A549 (cell line): ENCODE results near the gene ANKRD6. TPM values are rescaled to one million over a fixed set of nuclear protein-coding genes. Genes with fewer than 3 reads are reported as not detected.

Experiments
- ATAC-seq, 2 experiments: fragments of 200-7000 bp in 1 of 2; fragments of >200 bp in 1 of 2; cut with Nextera tagmentation in 1 of 2; cut with Tn5 transposase in 1 of 2; 3 replicates each; pipeline versions ENCODE4 v1.8.0 to v1.9.1; 2018 to 2020; ENCODE audit warnings: mild to moderate bottlenecking in 1 of 2, moderate library complexity in 1 of 2
- CTCF ChIA-PET: fragments of 300-600 bp; sonication (Branson Sonifier 250); formaldehyde crosslinking; extraction: SDS; loops from one replicate; lab custom pipeline; 2021; ENCODE audit warnings: antibody characterized with exemption, inconsistent platforms; lab: Yijun Ruan, JAX
- POLR2A ChIA-PET: fragments of 350-600 bp; formaldehyde crosslinking; extraction: SDS; loops from one replicate; lab custom pipeline; 2021; ENCODE audit warnings: antibody characterized with exemption, inconsistent platforms; lab: Yijun Ruan, JAX
- DNase-seq, 2 experiments: peaks; one replicate each; pipeline versions ENCODE4 v3.0.0 to v3.0.0-alpha.2; 2011 to 2016; ENCODE audit warnings: low read depth in 1 of 2, low spot score in 1 of 2
- FAIRE-seq: peaks from 2 replicates; lab custom pipeline; 2011; peaks lifted over from hg19 to GRCh38; lab: Jason Lieb, UNC
- H3K27ac ChIP-seq, 2 experiments: fragments of >200 bp; sonication (Bioruptor Twin); formaldehyde crosslinking; 3 replicates each; pipeline ENCODE4 v1.5.1; 2016 to 2017
- H3K4me1 ChIP-seq: fragments of >200 bp; sonication (Bioruptor Twin); formaldehyde crosslinking; 3 replicates; pipeline ENCODE4 v1.6.1; 2016
- H3K4me2 ChIP-seq: fragments of >200 bp; sonication (Bioruptor Twin); formaldehyde crosslinking; 3 replicates; pipeline ENCODE4 v1.6.1; 2016
- H3K4me3 ChIP-seq: fragments of >200 bp; sonication (Bioruptor Twin); formaldehyde crosslinking; 3 replicates; pipeline ENCODE4 v1.5.1; 2016
- H3K9me3 ChIP-seq: fragments of >200 bp; sonication (Bioruptor Twin); formaldehyde crosslinking; 3 replicates; pipeline ENCODE4 v1.6.1; 2016
- ATOH8 ChIP-seq: fragments of 250-450 bp; sonication (Bioruptor Pico); IDR thresholded peaks from 2 replicates; pipeline ENCODE4 v1.5.0; 2020; ENCODE audit warnings: low read depth, mild to moderate bottlenecking, moderate library complexity
- BHLHE40 ChIP-seq: IDR thresholded peaks from 2 replicates; pipeline ENCODE4 v1.6.1; 2012; ENCODE audit warnings: low read depth, low read length, inconsistent platforms
- CBX2 ChIP-seq: fragments of 200-600 bp; sonication (generic); IDR thresholded peaks from 2 replicates; pipeline ENCODE4 v1.6.1; 2016; ENCODE audit warnings: low read depth, mild to moderate bottlenecking, borderline replicate concordance
- CBX8 ChIP-seq: fragments of 200-600 bp; sonication (generic); IDR thresholded peaks from 2 replicates; pipeline ENCODE4 v1.6.1; 2016
- CEBPB ChIP-seq, 2 experiments: fragments of >200 bp in 1 of 2; sonication (Bioruptor Twin) in 1 of 2; formaldehyde crosslinking in 1 of 2; IDR thresholded peaks; 2 replicates each; pipeline ENCODE4 v1.6.1; 2012 to 2016
- CHD2 ChIP-seq: fragments of 150-350 bp; IDR thresholded peaks from 2 replicates; pipeline ENCODE4 v1.6.1; 2014; ENCODE audit warnings: low read length; ENCODE audit not compliant: partially characterized antibody
- CHD4 ChIP-seq: fragments of 200-600 bp; sonication (generic); IDR thresholded peaks from 2 replicates; pipeline ENCODE4 v1.6.1; 2016; ENCODE audit warnings: antibody characterized with exemption, mild to moderate bottlenecking, borderline replicate concordance
- EP300 ChIP-seq, 2 experiments: fragments of >200 bp; sonication (Bioruptor Twin); formaldehyde crosslinking; IDR thresholded peaks; 2 replicates in 1 of 2; 3 replicates in 1 of 2; pipeline ENCODE4 v1.6.1; 2016 to 2017
- FOSB ChIP-seq: fragments of 250-450 bp; sonication (Bioruptor Pico); IDR thresholded peaks from 2 replicates; pipeline ENCODE4 v1.5.0; 2020; ENCODE audit warnings: mild to moderate bottlenecking, moderate library complexity
- FOXS1 ChIP-seq: fragments of 250-450 bp; sonication (Bioruptor Pico); IDR thresholded peaks from 2 replicates; pipeline ENCODE4 v1.5.0; 2020; ENCODE audit warnings: mild to moderate bottlenecking, moderate library complexity
- HES2 ChIP-seq: fragments of >200 bp; sonication (Bioruptor Twin); formaldehyde crosslinking; IDR thresholded peaks from 2 replicates; pipeline ENCODE4 v1.6.1; 2016
- HEYL ChIP-seq: fragments of 250-450 bp; sonication (Bioruptor Pico); IDR thresholded peaks from 2 replicates; pipeline ENCODE4 v1.8.0; 2021; ENCODE audit warnings: mild to moderate bottlenecking, moderate library complexity
- HMGXB4 ChIP-seq: fragments of 250-450 bp; sonication (Bioruptor Pico); IDR thresholded peaks from 2 replicates; pipeline ENCODE4 v1.5.0; 2021; ENCODE audit warnings: mild to moderate bottlenecking, moderate library complexity, borderline replicate concordance
- KDM1A ChIP-seq: fragments of 200-600 bp; sonication (generic); IDR thresholded peaks from 2 replicates; pipeline ENCODE4 v1.6.1; 2016; ENCODE audit warnings: low read depth, mild to moderate bottlenecking
- MAX ChIP-seq: IDR thresholded peaks from 2 replicates; pipeline ENCODE4 v1.6.1; 2012
- MAZ ChIP-seq: fragments of 150-350 bp; IDR thresholded peaks from 2 replicates; pipeline ENCODE4 v1.6.1; 2014; ENCODE audit warnings: antibody characterized with exemption, low read depth, low read length, borderline replicate concordance
- NPAS2 ChIP-seq: fragments of 250-450 bp; sonication (Bioruptor Pico); IDR thresholded peaks from 2 replicates; pipeline ENCODE4 v1.8.0; 2022; ENCODE audit warnings: mild to moderate bottlenecking, moderate library complexity, borderline replicate concordance
- PBX3 ChIP-seq: IDR thresholded peaks from 2 replicates; pipeline ENCODE4 v1.6.1; 2012
- PHF8 ChIP-seq: fragments of 200-600 bp; sonication (generic); IDR thresholded peaks from 2 replicates; pipeline ENCODE4 v1.6.1; 2016; ENCODE audit warnings: low read depth, mild to moderate bottlenecking, antibody characterized with exemption, moderate library complexity, borderline replicate concordance
- POLR2AphosphoS2 ChIP-seq: conservative IDR thresholded peaks from 2 replicates; pipeline ENCODE4 v1.6.1; 2012; ENCODE audit warnings: low read length, improper control_type of control experiment, inconsistent platforms
- RAD21 ChIP-seq, 2 experiments: fragments of >200 bp in 1 of 2; sonication (Bioruptor Twin) in 1 of 2; formaldehyde crosslinking in 1 of 2; IDR thresholded peaks in 1 of 2; conservative IDR thresholded peaks in 1 of 2; 2 replicates in 1 of 2; 3 replicates in 1 of 2; pipeline ENCODE4 v1.6.1; 2012 to 2018; ENCODE audit warnings: inconsistent platforms in 1 of 2
- RFX5 ChIP-seq: fragments of 450-650 bp; IDR thresholded peaks from 2 replicates; pipeline ENCODE4 v1.7.1; 2014; ENCODE audit warnings: antibody characterized with exemption, mild to moderate bottlenecking, moderate library complexity
- SMC3 ChIP-seq: fragments of >200 bp; sonication (Bioruptor Twin); formaldehyde crosslinking; IDR thresholded peaks from 3 replicates; pipeline ENCODE4 v1.6.1; 2018; ENCODE audit warnings: inconsistent platforms
- USF2 ChIP-seq: fragments of 450-650 bp; IDR thresholded peaks from 2 replicates; pipeline ENCODE4 v1.6.1; 2014; ENCODE audit warnings: antibody characterized with exemption
- WGBS: methylation state at CpG from one replicate; pipeline ENCODE4 v1.1.6; 2017; ENCODE audit errors: missing lambda C conversion rate; 5-methylcytosine and 5-hydroxymethylcytosine counted together
- polyA plus RNA-seq, 4 experiments: library from polyadenylated mRNA; depleted of rRNA in 3 of 4; stranded (reverse); fragments of >200 nt; fragmentation: RNase III in 1 of 4; extraction: RNeasy Plus Mini Kit Qiagen cat#74134 plus additional on column Dnase treatment in 1 of 4; gene quantifications; 2 replicates in 3 of 4; 3 replicates in 1 of 4; pipeline ENCODE4 v1.2.3, GENCODE V29; 2011 to 2017

ANKRD6 gene
- polyA plus RNA-seq, 2 of the 4 experiments (the other 2 are of a cell fraction), result 2.2 to 3.6 TPM

GRCh38 chr6:89596056-89596455 lies 163.1 kb downstream of the ANKRD6 start (continued):
- no peak for TF ChIP-seq USF2

GRCh38 chr6:89596484-89596883 lies 163.5 kb downstream of the ANKRD6 start:
- no peak for FAIRE-seq
- Histone ChIP-seq H3K27ac (no peak overlapping the region), H3K4me1 (no peaks in the 10 kb centered on the region), H3K4me3 (no peak overlapping the region), H3K9me3 (no peaks in the 10 kb centered on the region), H3K4me2 (no peak overlapping the region)
- 42% methylated on average over 1 of the region's 1 CpG for WGBS
- TF ChIP-seq BHLHE40, result no peak
- TF ChIP-seq NPAS2 (CRISPR knock-in tag), result no peak
- no peak for TF ChIP-seq HMGXB4 (CRISPR knock-in tag)
- TF ChIP-seq FOSB (CRISPR knock-in tag), result no peak
- no peak for TF ChIP-seq CBX2
- TF ChIP-seq POLR2AphosphoS2, result no peak
- TF ChIP-seq USF2, result no peak
- no peak for ATAC-seq
- POLR2A ChIA-PET, result no interaction called here
- CTCF ChIA-PET, result no interaction called here
- no peak for DNase-seq

- no peaks in the 10 kb centered on the region for H3K9me3 ChIP-seq
- no peak overlapping the region for H3K4me3 ChIP-seq
- TF ChIP-seq FOXS1 (CRISPR knock-in tag) (no peak), PHF8 (no peak), CHD4 (no peak), MAX (no peak), KDM1A (no peak), HEYL (no peak), EP300 (IDR thresholded peaks at IDR 0.05) (no peak), POLR2AphosphoS2 (no peak), RAD21 (conservative IDR thresholded peaks at IDR 0.05 in 1 of 2, IDR thresholded peaks at IDR 0.05 in 1 of 2) (no peak), SMC3 (no peak), ATOH8 (no peak), PBX3 (no peak), CBX8 (no peak), HES2 (no peak), MAZ (no peak), CEBPB (IDR thresholded peaks at IDR 0.05) (no peak), CHD2 (no peak), RFX5 (no peak)
- ChIA-PET CTCF (no interaction called here), POLR2A (no interaction called here)
- no peak overlapping the region for H3K27ac ChIP-seq
- H3K4me1 ChIP-seq, result no peaks in the 10 kb centered on the region
- no peak for FAIRE-seq
- 51% methylated on average over 2 of the region's 2 CpGs for WGBS
- no peak overlapping the region for H3K4me2 ChIP-seq
- ATAC-seq, result no peak
- DNase-seq, result no peak
These were observed 164.4 kb downstream of the ANKRD6 start for GRCh38 chr6:89597372-89597771.
